K562 (cell line): Measurements from ENCODE around the gene PAGE1. TPM values are rescaled to one million over a fixed set of nuclear protein-coding genes. Genes with fewer than 3 reads are reported as not detected.

Experiments
- ATAC-seq: fragments of 200-7000 bp; cut with Tn5 transposase; 3 replicates; pipeline ENCODE4 v1.9.1; 2020; ENCODE audit warnings: moderate library complexity
- BruUV-seq: library from RNA; stranded (reverse); fragments of 400-500 nt; replicated peaks from 2 replicates; lab custom pipeline; 2021; lab: Mats Ljungman, UMichigan
- CTCF ChIA-PET: fragments of 300-600 bp; formaldehyde crosslinking; extraction: SDS; loops from one replicate; lab custom pipeline; 2021; ENCODE audit warnings: low intra/inter-chr PET ratio; lab: Yijun Ruan, JAX
- POLR2A ChIA-PET: fragments of 300-600, 350-650 bp; sonication (Branson Sonifier 250); formaldehyde crosslinking; extraction: SDS; loops from one replicate; lab custom pipeline; 2021; ENCODE audit warnings: antibody characterized with exemption, inconsistent platforms; lab: Yijun Ruan, JAX
- DNase-seq, 4 experiments: peaks; one replicate each; pipeline versions ENCODE4 v3.0.0 to v3.0.0-alpha.2; 2011 to 2018; ENCODE audit warnings: low spot score in 3 of 4, mixed read lengths in 3 of 4; ENCODE audit errors: extremely low read depth in 1 of 4
- FAIRE-seq: peaks from 2 replicates; lab custom pipeline; 2011; peaks lifted over from hg19 to GRCh38; lab: Jason Lieb, UNC
- H2AFZ ChIP-seq: 2 replicates; pipeline ENCODE4 v1.6.0; 2011; ENCODE audit warnings: low read depth, low read length, control low read depth, inconsistent platforms
- H3K27ac ChIP-seq: fragments of 200-600 bp; 3 replicates; pipeline ENCODE4 v1.8.0; 2011; ENCODE audit warnings: low read depth, mild to moderate bottlenecking, control low read depth, inconsistent platforms, low read length, moderate library complexity, mixed read lengths; ENCODE audit errors: extremely low read depth
- H3K27me3 ChIP-seq, 2 experiments: fragments of 300-600 bp in 1 of 2; 2 replicates in 1 of 2; 3 replicates in 1 of 2; pipeline versions ENCODE4 v1.6.0 to v1.8.0; 2011; ENCODE audit warnings: inconsistent platforms in 2 of 2, low read length in 2 of 2, mild to moderate bottlenecking in 1 of 2, mixed read lengths in 1 of 2, moderate library complexity in 1 of 2; ENCODE audit not compliant: control insufficient read depth in 2 of 2, insufficient read depth in 2 of 2
- H3K36me3 ChIP-seq: fragments of 300-600 bp; 3 replicates; pipeline ENCODE4 v1.8.0; 2011; ENCODE audit warnings: mild to moderate bottlenecking, low read length, inconsistent platforms; ENCODE audit not compliant: control insufficient read depth, insufficient read depth
- H3K4me1 ChIP-seq, 2 experiments: fragments of 200-600 bp in 1 of 2; replicated peaks in 1 of 2; 2 replicates in 1 of 2; 3 replicates in 1 of 2; pipeline versions ENCODE4 v1.5.1 to v1.8.0; 2011; ENCODE audit warnings: inconsistent platforms in 2 of 2, low read length in 2 of 2, mild to moderate bottlenecking in 1 of 2, mixed read lengths in 1 of 2, moderate library complexity in 1 of 2; ENCODE audit not compliant: control insufficient read depth in 2 of 2, insufficient read depth in 2 of 2
- H3K4me2 ChIP-seq: 2 replicates; pipeline ENCODE4 v1.6.1; 2011; ENCODE audit warnings: low read length, control low read depth, inconsistent platforms, mixed read lengths; ENCODE audit not compliant: insufficient read depth
- H3K4me3 ChIP-seq: fragments of 200-600 bp; sonication (generic), shearing (Covaris generic); 2 replicates; pipeline ENCODE4 v1.5.1; 2016; ENCODE audit warnings: control low read depth, inconsistent platforms
- H3K79me2 ChIP-seq: fragments of 200-600 bp; 3 replicates; pipeline ENCODE4 v1.8.0; 2011; ENCODE audit warnings: low read length, inconsistent platforms; ENCODE audit not compliant: control insufficient read depth, insufficient read depth
- H3K9ac ChIP-seq, 2 experiments: 2 replicates each; pipeline versions ENCODE4 v1.6.0 to v1.6.1; 2011; ENCODE audit warnings: low read depth in 2 of 2, low read length in 2 of 2, control low read depth in 1 of 2, inconsistent platforms in 1 of 2, mild to moderate bottlenecking in 1 of 2, mixed read lengths in 1 of 2; ENCODE audit not compliant: insufficient read depth in 1 of 2
- H3K9me1 ChIP-seq: one replicate; pipeline ENCODE4 v1.6.0; 2011; ENCODE audit warnings: inconsistent platforms, mild to moderate bottlenecking, low read length, moderate library complexity; ENCODE audit not compliant: control insufficient read depth, insufficient read depth
- H3K9me3 ChIP-seq: replicated peaks from 2 replicates; pipeline ENCODE4 v1.5.1; 2011; ENCODE audit warnings: low read depth, low read length, inconsistent platforms; ENCODE audit not compliant: control insufficient read depth, insufficient read depth
- H4K20me1 ChIP-seq: replicated peaks from 2 replicates; pipeline ENCODE4 v1.6.1; 2011; ENCODE audit warnings: low read length, inconsistent platforms, mixed read lengths; ENCODE audit not compliant: control insufficient read depth, insufficient read depth
- ATF4 ChIP-seq: fragments of 450-650 bp; formaldehyde crosslinking; IDR thresholded peaks from 2 replicates; pipeline ENCODE4 v1.4.0; 2022; ENCODE audit warnings: mild to moderate bottlenecking, moderate library complexity
- BCL6 ChIP-seq: fragments of 250-450 bp; sonication (Bioruptor Pico); IDR thresholded peaks from 2 replicates; pipeline ENCODE4 v1.4.0; 2020
- CREM ChIP-seq: IDR thresholded peaks from 2 replicates; pipeline ENCODE4 v1.6.1; 2014; ENCODE audit warnings: antibody characterized with exemption, low read depth
- ETV6 ChIP-seq, 3 experiments: fragments of 150-350 bp in 1 of 3; sonication (generic) in 1 of 3; formaldehyde crosslinking in 1 of 3; IDR thresholded peaks; 2 replicates each; pipeline versions ENCODE4 v1.6.1 to v1.8.0; 2014 to 2022; ENCODE audit warnings: borderline replicate concordance in 2 of 3, low read depth in 2 of 3, antibody characterized with exemption in 1 of 3, low read length in 1 of 3, mild to moderate bottlenecking in 1 of 3, missing genetic modification reagents in 1 of 3
- HDAC3 ChIP-seq: fragments of 450-650 bp; IDR thresholded peaks from 2 replicates; pipeline ENCODE4 v1.6.1; 2018; ENCODE audit warnings: borderline replicate concordance, mild to moderate bottlenecking, moderate library complexity; ENCODE audit not compliant: partially characterized antibody
- HEY1 ChIP-seq: fragments of 250-450 bp; sonication (Bioruptor Pico); IDR thresholded peaks from 2 replicates; pipeline ENCODE4 v1.5.0; 2020; ENCODE audit warnings: mild to moderate bottlenecking, moderate library complexity, borderline replicate concordance
- HLTF ChIP-seq: fragments of 450-650 bp; IDR thresholded peaks from 2 replicates; pipeline ENCODE4 v1.6.1; 2016
- HMGXB4 ChIP-seq: sonication (generic); formaldehyde crosslinking; IDR thresholded peaks from 2 replicates; pipeline ENCODE4 v1.8.1; 2023; ENCODE audit warnings: mild to moderate bottlenecking, missing genetic modification reagents
- IRF1 ChIP-seq: sonication (generic); formaldehyde crosslinking; IDR thresholded peaks from 2 replicates; pipeline ENCODE4 v1.8.0; 2022; ENCODE audit warnings: missing genetic modification reagents, mild to moderate bottlenecking, borderline replicate concordance
- KLF6 ChIP-seq: fragments of 250-450 bp; sonication (Bioruptor Pico); IDR thresholded peaks from 2 replicates; pipeline ENCODE4 v1.4.0; 2020; ENCODE audit warnings: mild to moderate bottlenecking, moderate library complexity, borderline replicate concordance
- MITF ChIP-seq: IDR thresholded peaks from 2 replicates; pipeline ENCODE4 v1.6.1; 2014; ENCODE audit warnings: antibody characterized with exemption
- NONO ChIP-seq, 2 experiments: fragments of 200-400 bp in 1 of 2; fragments of 450-650 bp in 1 of 2; formaldehyde crosslinking in 1 of 2; IDR thresholded peaks; 2 replicates each; pipeline ENCODE4 v1.6.1; 2017; ENCODE audit warnings: low read depth in 2 of 2, mild to moderate bottlenecking in 2 of 2, moderate library complexity in 2 of 2, low read length in 1 of 2
- PURB ChIP-seq: sonication (generic); formaldehyde crosslinking; IDR thresholded peaks from 2 replicates; pipeline ENCODE4 v1.9.0; 2021; ENCODE audit warnings: low read depth, mild to moderate bottlenecking, missing genetic modification reagents
- RNF2 ChIP-seq: sonication (generic); IDR thresholded peaks from 2 replicates; pipeline ENCODE4 v1.6.1; 2016
- SRF ChIP-seq, 2 experiments: fragments of 250-450, 450-650 bp in 1 of 2; sonication (Bioruptor Pico) in 1 of 2; sonication (generic) in 1 of 2; formaldehyde crosslinking; IDR thresholded peaks; 2 replicates each; pipeline versions ENCODE4 v1.5.0 to v1.5.1; 2020 to 2022; ENCODE audit warnings: mild to moderate bottlenecking in 1 of 2, missing genetic modification reagents in 1 of 2
- TBP ChIP-seq: optimal IDR thresholded peaks from 2 replicates; pipeline ENCODE3; 2011; ENCODE audit warnings: low read depth, low read length, improper control_type of control experiment
- ZFX ChIP-seq: sonication (generic); formaldehyde crosslinking; IDR thresholded peaks from 2 replicates; pipeline ENCODE4 v1.8.0; 2022; ENCODE audit warnings: mild to moderate bottlenecking, missing genetic modification reagents, moderate library complexity
- ZNF217 ChIP-seq: sonication (generic); formaldehyde crosslinking; IDR thresholded peaks from 2 replicates; pipeline ENCODE4 v1.8.0; 2022; ENCODE audit warnings: mild to moderate bottlenecking, missing genetic modification reagents
- ZNF644 ChIP-seq: fragments of 200-800 bp; sonication (Bioruptor generic); IDR thresholded peaks from 2 replicates; pipeline ENCODE4 v1.6.1; 2016; ENCODE audit warnings: low read depth, missing genetic modification characterization, missing compliant biosample characterization
- WGBS: fragments of 100-300 bp; shearing (Covaris generic); methylation state at CpG from one replicate; pipeline ENCODE4 v1.1.6; 2016; ENCODE audit warnings: low coverage, mixed read lengths; ENCODE audit not compliant: insufficient coverage; ENCODE audit errors: missing lambda C conversion rate; 5-methylcytosine and 5-hydroxymethylcytosine counted together
- in situ Hi-C: fragments of 300-500 bp; cut with MboI; formaldehyde crosslinking; loops from 4 replicates; pipeline ENCODE4 v1.15.0; 2018; ENCODE audit warnings: inconsistent platforms, mixed read lengths
- intact Hi-C: fragments of 100-400 bp; cut with micrococcal nuclease; formaldehyde crosslinking; loops from 2 replicates; pipeline ENCODE4 v1.14.2; 2022
- polyA plus RNA-seq, 8 experiments: library from polyadenylated mRNA; depleted of rRNA in 4 of 8; stranded (reverse) in 5 of 8; unstranded in 3 of 8; fragments of >200 nt; fragmentation: Nextera tagmentation in 2 of 8; fragmentation: Illumina TruSeq in 1 of 8; extraction: Ambion mirVana in 2 of 8; extraction: Trizol in 1 of 8; gene quantifications; 2 replicates each; pipeline versions ENCODE4 v1.2.1 to v1.2.3, GENCODE V29; 2011 to 2014; ENCODE audit warnings: inconsistent platforms in 1 of 8, missing spikeins in 1 of 8
- total RNA-seq, 7 experiments: library from RNA; depleted of rRNA in 6 of 7; stranded (reverse); fragments of >200 nt in 6 of 7; fragmentation: Illumina TruSeq in 2 of 7; extraction: Trizol in 2 of 7; gene quantifications; 2 replicates each; pipeline versions ENCODE4 v1.2.1 to v1.2.3, GENCODE V29; 2011 to 2021; ENCODE audit warnings: low replicate concordance in 1 of 7

PAGE1 gene
- total and polyA plus RNA-seq, 9 of the 15 experiments (the other 6 are each of a cell fraction or from before 2014, with no cell fraction given): 43.5 to 520 (median 123) TPM

GRCh38 chrX:49673394-49673793 lies 22.4 kb downstream of the PAGE1 start:
- peak in 2 of 4 experiments; percentile 29 to 32 for DNase-seq
- CTCF ChIA-PET: no interaction called here
- no peak for TF ChIP-seq PURB (CRISPR knock-in tag)
- TF ChIP-seq HEY1 (CRISPR knock-in tag): no peak
- no peak for TF ChIP-seq CREM
- no peak for TF ChIP-seq TBP
- TF ChIP-seq BCL6 (CRISPR knock-in tag): no peak
- no peak for TF ChIP-seq ZNF217
- no peak for TF ChIP-seq ETV6 (IDR thresholded peaks at IDR 0.05; ENCODE audit: borderline replicate concordance in 1 of 2, low read depth in 2 of 2, low read length in 1 of 2)
- no peak for TF ChIP-seq ETV6 (CRISPR knock-in tag; IDR thresholded peaks at IDR 0.05; ENCODE audit: borderline replicate concordance)
- no peak for TF ChIP-seq HLTF
- no peak for TF ChIP-seq ZNF644 (tag)
- TF ChIP-seq SRF (CRISPR knock-in tag; IDR thresholded peaks at IDR 0.05): no peak
- no peak for TF ChIP-seq RNF2
- TF ChIP-seq HMGXB4 (CRISPR knock-in tag): no peak
- no peak for TF ChIP-seq IRF1 (CRISPR knock-in tag)
- no peak for TF ChIP-seq ATF4
- no peak for TF ChIP-seq MITF
- TF ChIP-seq NONO (IDR thresholded peaks at IDR 0.05; ENCODE audit: low read depth in 2 of 2, low read length in 1 of 2): no peak
- TF ChIP-seq ZFX (CRISPR knock-in tag): no peak
- no peak for TF ChIP-seq HDAC3
- no peak for TF ChIP-seq KLF6 (CRISPR knock-in tag)

More at GRCh38 chrX:49673394-49673793, 22.4 kb downstream of the PAGE1 start:
- 14% methylated on average over 12 of the region's 12 CpGs for WGBS
- H3K9me3 ChIP-seq: no peaks in the 10 kb centered on the region
- ATAC-seq (no peak; the same call in 2 of the 3 replicates), FAIRE-seq (no peak)
- H3K36me3 ChIP-seq: no peaks in the 10 kb centered on the region
- no peak overlapping the region for H3K4me2 ChIP-seq
- no peaks in the 10 kb centered on the region for H4K20me1 ChIP-seq
- no peaks in the 10 kb centered on the region for H3K79me2 ChIP-seq
- no peak overlapping the region for H2AFZ ChIP-seq
- no peak overlapping the region for H3K4me3 ChIP-seq
- peaks cover 0 to 7% of the 10 kb centered on the region in 2 experiments; a peak in 2 of 5 replicates for H3K4me1 ChIP-seq
- intact Hi-C loops: no loop called here
- no peak overlapping the region for H3K27ac ChIP-seq
- no peaks in the 10 kb centered on the region for H3K9me1 ChIP-seq
- no peak overlapping the region for H3K9ac ChIP-seq
- H3K27me3 ChIP-seq: no peaks in the 10 kb centered on the region
- in situ Hi-C loops: no loop called here
- BruUV-seq: no TSS peak
- POLR2A ChIA-PET: no interaction called here
